Thoracic aorta (tissue), 2 donors: ENCODE results near the gene PCED1A. TPM values are rescaled to one million over a fixed set of nuclear protein-coding genes. Genes with fewer than 3 reads are reported as not detected.

Experiments
- ATAC-seq: fragments of 150-250 bp; one replicate; pipeline ENCODE4 v1.8.0; 2017; ENCODE audit warnings: low read depth; ENCODE audit not compliant: insufficient number of reproducible peaks, low FRiP score
- DNase-seq: peaks from one replicate; pipeline ENCODE4 v3.0.0-alpha.2; 2020; ENCODE audit warnings: low spot score
- H3K27ac ChIP-seq, 2 donors: fragments of 200-600 bp; sonication (generic); 1 replicate in 1 of 2; 2 replicates in 1 of 2; pipeline ENCODE4 v1.5.1; 2016; ENCODE audit warnings: mild to moderate bottlenecking in 2 of 2, moderate library complexity in 2 of 2
- H3K27me3 ChIP-seq: fragments of 200-600 bp; sonication (generic); replicated peaks from 2 replicates; pipeline ENCODE4 v1.6.0; 2016; ENCODE audit warnings: mild to moderate bottlenecking; ENCODE audit not compliant: insufficient read depth
- H3K36me3 ChIP-seq: fragments of 200-600 bp; sonication (generic); one replicate; pipeline ENCODE4 v1.5.1; 2016
- H3K4me1 ChIP-seq, 2 donors: fragments of 200-600 bp; sonication (generic); 1 replicate in 1 of 2; 2 replicates in 1 of 2; pipeline versions ENCODE4 v1.5.1 to v1.6.0; 2016; ENCODE audit warnings: low read depth in 2 of 2, mild to moderate bottlenecking in 1 of 2; ENCODE audit not compliant: control insufficient read depth in 1 of 2
- H3K4me3 ChIP-seq: fragments of 200-600 bp; sonication (generic); 2 replicates; pipeline ENCODE4 v1.5.1; 2016; ENCODE audit warnings: mild to moderate bottlenecking
- H3K9me3 ChIP-seq: fragments of 200-600 bp; sonication (generic); 2 replicates; pipeline ENCODE4 v1.5.1; 2016
- total RNA-seq, 2 donors: library from RNA; depleted of rRNA; stranded (reverse); fragments of >200 nt; gene quantifications; one replicate each; pipeline versions ENCODE4 v1.1.0 to v1.2.3, GENCODE V29; 2016
- TF ChIP-seq, protein P1 (sequence below): fragments of 200-600 bp; sonication (generic); IDR thresholded peaks from one replicate; pipeline ENCODE4 v1.5.1; 2019; ENCODE audit warnings: antibody characterized with exemption

Gene PCED1A
- total RNA-seq, 2 donors from 2014 or later = 40.6 to 44.3 TPM

GRCh38 chr20:2865630-2866029, 25.2 kb upstream of the PCED1A start:
- Histone ChIP-seq H3K36me3 (peaks cover 35% of the 10 kb centered on the region), H3K4me3 (no peak overlapping the region), H3K9me3 (no peaks in the 10 kb centered on the region), H3K27me3 (no peaks in the 10 kb centered on the region), H3K27ac (no peak overlapping the region), H3K4me1 (peaks cover 0 to 2% of the 10 kb centered on the region in 2 donors)
- TF ChIP-seq, protein P1, sequence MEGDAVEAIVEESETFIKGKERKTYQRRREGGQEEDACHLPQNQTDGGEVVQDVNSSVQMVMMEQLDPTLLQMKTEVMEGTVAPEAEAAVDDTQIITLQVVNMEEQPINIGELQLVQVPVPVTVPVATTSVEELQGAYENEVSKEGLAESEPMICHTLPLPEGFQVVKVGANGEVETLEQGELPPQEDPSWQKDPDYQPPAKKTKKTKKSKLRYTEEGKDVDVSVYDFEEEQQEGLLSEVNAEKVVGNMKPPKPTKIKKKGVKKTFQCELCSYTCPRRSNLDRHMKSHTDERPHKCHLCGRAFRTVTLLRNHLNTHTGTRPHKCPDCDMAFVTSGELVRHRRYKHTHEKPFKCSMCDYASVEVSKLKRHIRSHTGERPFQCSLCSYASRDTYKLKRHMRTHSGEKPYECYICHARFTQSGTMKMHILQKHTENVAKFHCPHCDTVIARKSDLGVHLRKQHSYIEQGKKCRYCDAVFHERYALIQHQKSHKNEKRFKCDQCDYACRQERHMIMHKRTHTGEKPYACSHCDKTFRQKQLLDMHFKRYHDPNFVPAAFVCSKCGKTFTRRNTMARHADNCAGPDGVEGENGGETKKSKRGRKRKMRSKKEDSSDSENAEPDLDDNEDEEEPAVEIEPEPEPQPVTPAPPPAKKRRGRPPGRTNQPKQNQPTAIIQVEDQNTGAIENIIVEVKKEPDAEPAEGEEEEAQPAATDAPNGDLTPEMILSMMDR = no peak
- ATAC-seq (no peak), DNase-seq (no peak)

GRCh38 chr20:2865101-2865500, 24.6 kb upstream of the PCED1A start:
- no peaks in the 10 kb centered on the region for H3K4me1 ChIP-seq
- H3K4me3 ChIP-seq = no peak overlapping the region
- H3K27ac ChIP-seq = no peak overlapping the region
- ATAC-seq (no peak), DNase-seq (no peak)
- peaks cover 39% of the 10 kb centered on the region for H3K36me3 ChIP-seq
- H3K27me3 ChIP-seq = no peaks in the 10 kb centered on the region
- no peaks in the 10 kb centered on the region for H3K9me3 ChIP-seq
- TF ChIP-seq, protein P1 = no peak

DNA sequence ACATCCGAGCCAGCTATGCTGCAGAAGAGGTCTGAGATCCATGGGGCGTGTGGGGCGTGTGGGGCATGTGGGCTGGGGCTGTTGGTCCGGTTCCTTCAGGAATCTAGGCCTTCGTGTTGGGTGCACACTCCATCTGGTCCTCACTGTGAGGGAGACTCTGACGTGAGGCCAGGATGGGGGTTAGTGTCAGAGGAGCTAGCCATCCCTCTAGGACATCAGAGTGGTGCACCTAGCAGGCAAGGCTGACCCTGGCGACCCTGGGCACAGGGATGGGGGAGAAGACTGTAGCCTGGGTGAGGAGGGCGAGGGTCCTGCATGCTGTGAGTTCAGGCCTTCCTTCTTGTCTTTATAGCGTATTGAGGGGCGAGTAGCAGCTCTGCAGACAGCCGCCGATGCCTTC, 24.2 kb upstream of the PCED1A start:
- TF ChIP-seq, protein P1 = no peak
- Histone ChIP-seq H3K9me3 (no peaks in the 10 kb centered on the region), H3K27me3 (no peaks in the 10 kb centered on the region), H3K4me3 (no peak overlapping the region), H3K27ac (no peak overlapping the region), H3K4me1 (no peaks in the 10 kb centered on the region), H3K36me3 (peaks cover 39% of the 10 kb centered on the region)
- ATAC-seq (no peak), DNase-seq (no peak)

- DNase-seq (no peak), ATAC-seq (no peak)
- Histone ChIP-seq H3K4me1 (no peaks in the 10 kb centered on the region), H3K9me3 (no peaks in the 10 kb centered on the region), H3K4me3 (no peak overlapping the region), H3K27me3 (no peaks in the 10 kb centered on the region), H3K36me3 (peaks cover 26% of the 10 kb centered on the region), H3K27ac (no peak overlapping the region)
- TF ChIP-seq, protein P1 = no peak
These were observed 19.1 kb upstream of the PCED1A start for GRCh38 chr20:2859330-2860121.

DNA sequence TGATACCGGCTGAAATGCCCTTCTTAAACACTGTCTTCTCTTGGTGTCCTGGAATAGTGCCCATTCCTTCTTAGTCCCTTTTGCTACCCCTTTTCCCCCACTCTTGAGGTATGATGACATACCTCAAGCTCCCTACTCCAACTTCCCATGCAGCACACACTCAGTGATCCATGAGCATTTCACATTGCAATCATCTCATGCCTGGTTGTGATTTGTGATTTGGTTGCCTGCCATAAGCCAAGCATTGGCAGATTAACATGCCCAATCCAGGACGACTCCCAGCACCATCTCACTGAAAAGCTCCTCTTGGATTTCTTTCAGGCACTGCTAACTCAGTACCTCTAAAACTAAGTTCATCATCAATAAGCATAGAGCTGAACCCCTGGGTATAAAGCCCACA, 18.1 kb upstream of the PCED1A start:
- DNase-seq = no peak
- no peak overlapping the region for H3K27ac ChIP-seq
- H3K9me3 ChIP-seq = no peaks in the 10 kb centered on the region
- no peak for ATAC-seq
- H3K36me3 ChIP-seq = peaks cover 19% of the 10 kb centered on the region
- H3K4me3 ChIP-seq = no peak overlapping the region
- H3K27me3 ChIP-seq = no peaks in the 10 kb centered on the region
- H3K4me1 ChIP-seq = no peaks in the 10 kb centered on the region
- TF ChIP-seq, protein P1 = no peak
